22Rv1 (cell line): Measurements from ENCODE around the gene CELA2B.

Experiments
- ZFX ChIP-seq: fragments of 450-650 bp; IDR thresholded peaks from 2 replicates; pipeline ENCODE4 v1.6.1; 2017; ENCODE audit warnings: antibody characterized with exemption, borderline replicate concordance
- TF ChIP-seq, protein P1 (sequence below): fragments of 450-650 bp; IDR thresholded peaks from 2 replicates; pipeline ENCODE4 v1.5.1; 2017; ENCODE audit warnings: mild to moderate bottlenecking

DNA sequence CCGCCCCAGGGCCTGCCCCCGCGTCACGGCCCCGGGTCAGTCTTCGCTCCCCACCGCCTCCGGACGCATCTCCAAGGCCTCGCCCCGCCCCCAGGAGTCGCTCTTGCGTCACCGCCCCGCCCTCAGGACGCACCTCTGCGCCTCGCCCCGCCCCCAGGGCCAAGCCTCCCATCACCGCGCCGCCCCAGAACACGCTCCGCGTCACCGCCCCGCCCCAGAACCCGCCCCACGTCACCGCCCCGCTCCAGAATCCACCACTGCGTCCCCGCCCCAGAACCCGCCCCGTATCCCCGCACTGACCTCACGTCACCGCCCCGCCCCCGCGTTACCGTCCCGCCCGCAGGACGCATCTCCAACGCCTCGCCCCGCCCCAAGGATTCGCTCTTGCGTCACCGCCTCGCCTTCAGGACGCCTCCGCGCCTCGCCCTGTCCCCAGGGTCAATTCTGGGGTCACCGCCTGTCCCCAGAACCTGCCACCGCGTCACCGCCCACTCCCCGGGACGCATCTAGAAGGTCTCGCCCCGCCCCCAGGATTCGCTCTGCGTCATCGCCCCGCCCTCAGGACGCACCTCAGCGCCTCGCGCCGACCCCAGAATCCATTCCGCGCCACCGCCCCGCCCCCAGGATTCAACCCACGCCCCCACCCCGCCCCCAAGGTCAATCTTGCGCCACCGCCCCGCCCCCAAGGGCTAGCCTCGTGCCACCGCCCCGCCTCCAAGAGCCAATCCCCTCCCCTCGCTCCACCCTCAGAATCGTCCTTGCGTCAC, 48.6 kb downstream of the CELA2B start:
- TF ChIP-seq, protein P1, sequence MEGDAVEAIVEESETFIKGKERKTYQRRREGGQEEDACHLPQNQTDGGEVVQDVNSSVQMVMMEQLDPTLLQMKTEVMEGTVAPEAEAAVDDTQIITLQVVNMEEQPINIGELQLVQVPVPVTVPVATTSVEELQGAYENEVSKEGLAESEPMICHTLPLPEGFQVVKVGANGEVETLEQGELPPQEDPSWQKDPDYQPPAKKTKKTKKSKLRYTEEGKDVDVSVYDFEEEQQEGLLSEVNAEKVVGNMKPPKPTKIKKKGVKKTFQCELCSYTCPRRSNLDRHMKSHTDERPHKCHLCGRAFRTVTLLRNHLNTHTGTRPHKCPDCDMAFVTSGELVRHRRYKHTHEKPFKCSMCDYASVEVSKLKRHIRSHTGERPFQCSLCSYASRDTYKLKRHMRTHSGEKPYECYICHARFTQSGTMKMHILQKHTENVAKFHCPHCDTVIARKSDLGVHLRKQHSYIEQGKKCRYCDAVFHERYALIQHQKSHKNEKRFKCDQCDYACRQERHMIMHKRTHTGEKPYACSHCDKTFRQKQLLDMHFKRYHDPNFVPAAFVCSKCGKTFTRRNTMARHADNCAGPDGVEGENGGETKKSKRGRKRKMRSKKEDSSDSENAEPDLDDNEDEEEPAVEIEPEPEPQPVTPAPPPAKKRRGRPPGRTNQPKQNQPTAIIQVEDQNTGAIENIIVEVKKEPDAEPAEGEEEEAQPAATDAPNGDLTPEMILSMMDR, result no peak
- TF ChIP-seq ZFX, result no peak
